Right renal pelvis (tissue), 4 donors: ENCODE data around the gene TNPO1. TPM values are rescaled to one million over a fixed set of nuclear protein-coding genes. Genes with fewer than 3 reads are reported as not detected.

Experiments used
- DNase-seq, 4 donors: peaks; one replicate each; pipeline ENCODE4 v3.0.0-alpha.2; 2013; ENCODE audit warnings: low read depth in 4 of 4, low spot score in 3 of 4, missing footprints in 1 of 4
- polyA plus RNA-seq, 4 donors: library from polyadenylated mRNA; unstranded; fragments of 120-200 nt; gene quantifications; one replicate each; pipeline ENCODE4 v1.2.1, GENCODE V29; 2013; ENCODE audit not compliant: insufficient read length in 4 of 4

The TNPO1 gene
- polyA plus RNA-seq, 4 donors, result 87.3 to 110 (median 109) TPM

DNA sequence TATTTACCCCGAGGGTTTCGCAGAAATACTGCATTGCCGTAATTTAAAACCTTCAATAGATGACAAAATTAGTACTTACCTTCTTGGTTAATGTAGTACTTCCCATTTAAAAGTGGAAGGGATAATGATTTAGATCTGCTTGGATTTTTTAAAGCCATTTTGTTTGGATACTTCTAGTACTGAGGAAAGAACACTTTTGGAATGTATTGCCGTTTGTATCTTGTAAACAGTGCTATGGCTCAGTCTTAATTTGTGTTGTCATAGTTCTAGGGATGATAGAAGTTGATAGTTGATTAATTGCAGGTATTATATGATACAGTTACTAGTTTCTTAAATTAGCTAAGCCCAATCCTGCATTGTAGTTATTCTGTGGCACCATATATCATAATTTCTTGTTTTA is 33.1 kb downstream of the TNPO1 start:
- no peak for DNase-seq

GRCh38 chr5:72850113-72850512 is 33.7 kb downstream of the TNPO1 start:
- DNase-seq, result no peak

DNA sequence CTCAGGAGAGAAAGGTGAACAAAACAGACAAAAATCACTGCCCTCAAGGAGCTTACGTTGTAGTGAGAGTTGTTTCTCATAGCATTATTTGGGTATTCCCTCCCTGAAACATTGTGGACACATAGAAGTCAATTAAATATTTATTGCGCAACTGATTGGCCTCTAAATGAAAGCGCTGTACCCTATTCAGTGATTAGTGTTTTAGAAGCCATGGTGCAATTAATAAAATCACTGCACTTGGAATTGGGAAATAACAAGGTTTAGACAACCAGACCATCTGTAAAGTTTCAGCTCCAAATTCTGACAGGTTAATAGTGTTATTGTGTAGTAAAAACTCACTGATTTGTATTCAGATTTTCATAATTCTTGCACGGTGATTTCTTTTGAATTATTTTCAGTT is 35.9 kb downstream of the TNPO1 start:
- DNase-seq, result no peak

DNA sequence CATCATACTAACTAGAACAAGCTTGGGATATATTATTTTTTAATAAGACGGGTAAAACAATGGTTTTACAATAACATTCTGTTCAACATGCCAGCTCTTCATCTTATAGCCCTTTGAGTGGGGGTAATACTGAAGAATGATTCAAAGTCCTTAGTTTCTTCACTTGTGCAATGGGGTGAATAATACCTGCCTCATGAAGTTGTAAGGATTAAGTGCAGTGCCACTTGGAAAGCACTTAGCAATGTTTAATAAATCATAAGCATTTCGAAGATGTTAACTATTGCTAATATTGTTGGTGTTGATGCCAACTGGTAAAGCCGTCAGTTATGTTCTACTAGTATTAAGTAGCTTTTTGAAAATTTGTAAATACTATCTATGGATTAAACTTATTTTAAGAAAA is 38.0 kb downstream of the TNPO1 start:
- DNase-seq, result no peak

- no peak for DNase-seq
These were observed 39.4 kb downstream of the TNPO1 start for GRCh38 chr5:72855821-72856220.

- no peak for DNase-seq
These were observed 40.9 kb downstream of the TNPO1 start for GRCh38 chr5:72857396-72857795.

DNA sequence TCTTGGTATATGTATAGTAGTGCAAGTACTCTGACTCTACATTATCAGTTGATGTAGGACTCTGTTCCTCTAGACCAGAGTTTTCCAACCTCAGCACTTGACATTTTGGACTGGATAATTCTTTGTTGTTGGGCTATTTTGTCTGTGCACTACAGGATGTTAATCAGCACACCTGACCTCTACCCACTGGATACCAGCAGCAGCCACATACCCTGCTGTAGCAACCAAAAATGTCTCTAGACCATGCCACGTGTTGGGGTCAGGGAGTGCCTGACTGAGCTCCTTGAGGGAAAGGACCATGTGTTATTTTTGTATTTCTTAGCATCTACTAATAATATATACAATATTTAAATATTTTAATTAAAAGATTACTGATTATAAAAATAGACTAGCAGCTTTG is 42.7 kb downstream of the TNPO1 start:
- no peak for DNase-seq

DNA sequence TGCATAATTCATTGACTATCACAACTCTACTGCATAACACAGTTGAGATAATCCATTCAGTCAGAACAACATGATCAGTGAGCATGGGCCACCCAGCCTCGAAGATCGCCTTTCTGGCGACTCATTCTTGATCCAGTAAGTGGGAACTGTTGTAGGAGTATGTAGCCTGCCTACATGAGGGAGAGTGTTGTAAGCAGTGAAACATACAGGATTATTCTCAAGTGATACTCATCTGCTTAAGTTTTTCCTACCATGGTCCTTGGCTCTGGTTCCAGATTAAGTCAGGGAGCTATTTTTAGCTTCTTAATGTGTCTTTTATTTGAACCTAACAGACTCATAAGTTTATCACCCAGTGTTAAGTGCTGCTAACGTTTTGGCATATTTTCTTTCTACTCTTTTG is 44.0 kb downstream of the TNPO1 start:
- no peak for DNase-seq

GRCh38 chr5:72871366-72872024 is 55.0 kb downstream of the TNPO1 start:
- DNase-seq, result no peak

DNA sequence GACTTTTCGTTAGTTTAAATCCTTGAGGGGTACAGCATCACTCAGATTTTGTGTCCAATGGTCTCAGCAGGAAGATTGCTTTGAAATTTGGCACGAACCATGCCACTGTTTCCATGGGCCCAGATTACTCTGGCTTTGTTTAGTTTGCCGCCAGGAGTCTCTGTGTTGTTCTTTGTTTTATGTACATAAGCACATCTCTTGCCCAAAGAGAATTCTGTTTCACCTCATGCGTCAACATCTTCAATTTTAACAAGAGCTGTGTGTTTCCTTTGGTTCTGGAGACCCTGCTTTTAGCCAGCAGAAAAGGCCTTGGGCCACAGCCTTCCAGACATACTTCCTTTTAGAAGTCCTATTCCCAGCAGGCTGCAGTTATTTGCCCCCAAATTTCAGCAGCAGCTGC is 62.4 kb downstream of the TNPO1 start:
- no peak for DNase-seq

GRCh38 chr5:72882989-72883388 is 66.5 kb downstream of the TNPO1 start:
- DNase-seq, result no peak

- DNase-seq, result no peak
These were observed 67.4 kb downstream of the TNPO1 start for GRCh38 chr5:72883850-72884249.

- no peak for DNase-seq
These were observed 68.4 kb downstream of the TNPO1 start for GRCh38 chr5:72884892-72885291.

GRCh38 chr5:72885824-72886223 is 69.4 kb downstream of the TNPO1 start:
- DNase-seq, result no peak

DNA sequence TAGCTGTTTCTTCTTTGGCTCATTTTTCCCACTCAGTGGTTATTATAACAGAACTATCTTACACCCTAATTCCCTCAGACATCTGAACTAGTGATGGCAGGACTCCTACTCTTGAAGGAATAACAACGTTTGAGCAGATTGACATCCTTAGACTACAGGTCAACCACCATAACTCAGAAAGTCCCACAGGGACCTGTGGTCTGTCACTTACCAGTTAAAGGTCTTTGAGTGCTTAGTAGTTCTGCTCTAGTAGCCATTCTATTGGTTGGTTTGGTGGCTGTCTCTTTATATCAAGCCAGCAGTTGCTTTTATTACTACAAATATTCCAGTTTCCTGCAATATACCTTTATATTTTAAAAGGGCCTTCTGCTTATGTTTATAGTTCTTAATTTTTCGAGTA is 72.1 kb downstream of the TNPO1 start:
- no peak for DNase-seq

DNA sequence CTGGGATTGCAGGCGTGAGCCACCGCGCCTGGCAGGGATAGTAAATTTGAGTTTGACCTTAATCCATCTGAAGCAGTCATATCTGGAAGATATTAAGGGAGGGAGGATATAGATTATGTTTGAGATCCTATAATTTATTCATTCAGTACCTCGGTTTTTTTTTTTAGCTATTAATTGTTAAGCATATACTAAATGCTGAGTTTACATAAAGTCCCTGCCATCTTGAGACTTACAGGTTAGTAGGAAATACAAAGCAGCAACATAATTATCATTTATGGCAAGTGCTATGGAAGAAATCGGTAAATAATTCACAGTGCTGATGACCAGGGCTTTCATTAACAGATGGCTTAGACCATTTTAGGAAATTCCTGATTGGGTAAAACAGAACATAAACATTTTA is 72.9 kb downstream of the TNPO1 start:
- DNase-seq, result no peak

DNA sequence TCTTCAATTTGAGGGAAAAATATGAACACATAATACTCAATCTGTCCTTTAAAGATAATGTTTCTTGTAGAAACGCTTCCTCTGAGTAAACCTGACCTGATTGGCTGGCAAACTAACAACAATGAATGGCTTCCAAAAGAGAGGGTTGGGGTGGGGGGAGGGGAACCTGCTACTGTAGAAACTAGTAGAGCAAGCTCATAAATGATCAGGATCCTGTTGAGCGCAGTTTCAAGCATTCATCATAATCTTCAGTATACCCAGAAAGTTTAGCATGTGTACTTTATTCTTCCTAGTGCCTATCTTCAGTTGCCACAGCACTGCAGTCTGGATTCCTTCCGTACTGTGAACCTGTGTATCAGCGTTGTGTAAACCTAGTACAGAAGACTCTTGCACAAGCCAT is 76.4 kb downstream of the TNPO1 start:
- no peak for DNase-seq

- DNase-seq, result no peak
These were observed 79.3 kb downstream of the TNPO1 start for GRCh38 chr5:72895758-72896157.

DNA sequence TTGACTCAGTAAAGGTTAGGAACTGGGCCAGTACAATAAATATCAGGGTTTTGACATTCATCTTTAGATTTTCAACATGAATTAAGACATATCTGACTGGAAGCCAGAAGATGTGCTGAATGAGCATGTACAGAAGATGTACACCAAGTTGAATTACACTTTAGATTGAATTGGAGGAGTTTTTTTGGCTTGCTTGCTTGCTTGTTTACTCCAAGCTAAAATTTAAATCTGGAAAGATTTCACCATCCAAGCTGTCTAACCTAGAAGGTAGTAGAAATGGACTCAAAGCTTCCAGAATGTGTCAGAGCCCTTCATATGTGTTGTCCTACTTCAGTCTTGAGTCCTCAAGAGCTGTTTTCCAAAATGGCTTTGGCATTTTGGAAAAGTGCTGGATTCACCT is 90.3 kb downstream of the TNPO1 start:
- DNase-seq, result no peak

GRCh38 chr5:72908664-72909063 is 92.2 kb downstream of the TNPO1 start:
- no peak for DNase-seq

GRCh38 chr5:72917371-72917776 is 100.9 kb downstream of the TNPO1 start:
- no peak for DNase-seq

DNA sequence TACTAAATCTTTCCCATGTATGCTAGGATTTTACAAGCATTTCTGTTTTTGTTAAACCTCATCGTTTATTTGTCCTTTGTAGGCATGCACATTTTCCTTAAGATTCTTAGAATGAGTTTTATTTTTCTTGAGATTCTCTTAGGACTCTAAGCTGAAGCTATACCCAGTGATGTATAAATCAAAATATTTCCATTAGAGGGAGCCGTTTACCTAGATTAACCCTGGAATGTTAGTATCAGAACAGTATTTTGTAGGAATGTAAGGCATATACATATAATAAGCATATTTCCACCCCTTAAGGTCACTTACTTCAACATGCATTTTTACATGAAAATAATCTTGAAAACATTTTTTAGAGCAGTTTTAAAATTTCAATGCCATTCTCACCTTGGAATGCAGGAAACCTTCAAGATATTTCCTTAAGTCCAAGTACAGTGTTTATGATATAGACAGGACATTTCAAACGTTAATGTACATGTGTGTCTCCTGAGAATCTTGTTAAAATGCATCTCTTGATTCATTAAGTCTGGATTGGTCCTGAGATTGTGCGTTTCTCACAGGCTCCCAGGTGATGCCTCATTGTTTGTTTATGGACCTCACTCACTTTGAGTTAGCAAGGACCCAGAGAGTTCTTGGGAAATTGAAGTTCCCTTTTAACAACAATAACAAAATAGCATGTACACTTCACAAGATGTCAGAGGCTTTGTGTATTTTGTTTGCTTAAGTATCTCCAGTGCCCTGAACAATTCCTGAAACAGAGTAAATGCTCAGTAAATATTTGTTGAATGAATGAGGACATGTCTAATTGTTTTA is 104.4 kb downstream of the TNPO1 start:
- DNase-seq, result no peak
